ENCODE data around the gene ELOB.

Gene ELOB

GRCh38 chr16:2815299-2815771 is 38.3 kb upstream of the ELOB start:
- no peaks in the 10 kb centered on the region for H3K9me3 Mint-ChIP-seq

GRCh38 chr16:2814551-2815298 is 37.6 kb upstream of the ELOB start:
- ATAC-seq: no peak
- H3K36me3 Mint-ChIP-seq: no peaks in the 10 kb centered on the region
- H3K9me3 Mint-ChIP-seq: no peaks in the 10 kb centered on the region
- H3K4me3 Mint-ChIP-seq: no peak overlapping the region
- DNase-seq (ENCODE audit: low spot score in 2 of 2): no peak
- H3K4me1 Mint-ChIP-seq: no peaks in the 10 kb centered on the region
- no peak overlapping the region for H3K27ac Mint-ChIP-seq

More at GRCh38 chr16:2815299-2815771, 38.3 kb upstream of the ELOB start:
- Mint-ChIP-seq H3K4me3 (no peak overlapping the region), H3K27ac (no peak overlapping the region), H3K36me3 (no peaks in the 10 kb centered on the region), H3K4me1 (no peaks in the 10 kb centered on the region)
- ATAC-seq (no peak), DNase-seq (ENCODE audit: low spot score in 2 of 2) (no peak)

GRCh38 chr16:2813771-2814221 is 36.7 kb upstream of the ELOB start:
- H3K9me3 Mint-ChIP-seq: no peaks in the 10 kb centered on the region
- H3K27ac Mint-ChIP-seq: no peak overlapping the region
- DNase-seq (ENCODE audit: low spot score in 2 of 2): no peak
- no peaks in the 10 kb centered on the region for H3K36me3 Mint-ChIP-seq
- H3K4me1 Mint-ChIP-seq: no peaks in the 10 kb centered on the region
- H3K4me3 Mint-ChIP-seq: no peak overlapping the region
- no peak for ATAC-seq

- DNase-seq (ENCODE audit: low spot score in 2 of 2) (no peak), ATAC-seq (no peak)
- Mint-ChIP-seq H3K4me3 (no peak overlapping the region), H3K4me1 (no peaks in the 10 kb centered on the region), H3K36me3 (no peaks in the 10 kb centered on the region), H3K9me3 (no peaks in the 10 kb centered on the region), H3K27ac (no peak overlapping the region)
Observed at GRCh38 chr16:2811703-2812471, 34.8 kb upstream of the ELOB start.

- Mint-ChIP-seq H3K36me3 (no peaks in the 10 kb centered on the region), H3K9me3 (no peaks in the 10 kb centered on the region), H3K27ac (no peak overlapping the region), H3K4me1 (no peaks in the 10 kb centered on the region), H3K4me3 (no peak overlapping the region)
- DNase-seq (ENCODE audit: low spot score in 2 of 2) (no peak), ATAC-seq (no peak)
Observed at GRCh38 chr16:2810651-2811050, 33.6 kb upstream of the ELOB start.

GRCh38 chr16:2809149-2809760 is 32.2 kb upstream of the ELOB start:
- Mint-ChIP-seq H3K36me3 (no peaks in the 10 kb centered on the region), H3K9me3 (no peaks in the 10 kb centered on the region), H3K4me3 (no peak overlapping the region), H3K27ac (no peak overlapping the region), H3K4me1 (no peaks in the 10 kb centered on the region)
- DNase-seq (ENCODE audit: low spot score in 2 of 2) (no peak), ATAC-seq (no peak)

- Mint-ChIP-seq H3K27ac (no peak overlapping the region), H3K9me3 (peaks cover 3% of the 10 kb centered on the region), H3K36me3 (no peaks in the 10 kb centered on the region), H3K4me1 (no peaks in the 10 kb centered on the region), H3K4me3 (no peak overlapping the region)
- ATAC-seq (no peak), DNase-seq (ENCODE audit: low spot score in 2 of 2) (no peak)
Observed at GRCh38 chr16:2808181-2808580, 31.1 kb upstream of the ELOB start.

GRCh38 chr16:2806286-2806685 is 29.2 kb upstream of the ELOB start:
- Mint-ChIP-seq H3K4me1 (no peaks in the 10 kb centered on the region), H3K4me3 (no peak overlapping the region), H3K9me3 (peaks cover 3% of the 10 kb centered on the region), H3K27ac (no peak overlapping the region), H3K36me3 (no peaks in the 10 kb centered on the region)
- no peak for ATAC-seq
- no peak for DNase-seq (ENCODE audit: low spot score in 2 of 2)

GRCh38 chr16:2804728-2805127 is 27.6 kb upstream of the ELOB start:
- DNase-seq (ENCODE audit: low spot score in 2 of 2) (no peak), ATAC-seq (no peak)
- no peak overlapping the region for H3K27ac Mint-ChIP-seq
- H3K4me1 Mint-ChIP-seq: no peaks in the 10 kb centered on the region
- no peaks in the 10 kb centered on the region for H3K36me3 Mint-ChIP-seq
- H3K9me3 Mint-ChIP-seq: peaks cover 3% of the 10 kb centered on the region
- H3K4me3 Mint-ChIP-seq: no peak overlapping the region

- peaks cover 3% of the 10 kb centered on the region for H3K9me3 Mint-ChIP-seq
- H3K36me3 Mint-ChIP-seq: no peaks in the 10 kb centered on the region
- H3K4me3 Mint-ChIP-seq: no peak overlapping the region
- ATAC-seq (no peak), DNase-seq (ENCODE audit: low spot score in 2 of 2) (no peak)
- no peak overlapping the region for H3K27ac Mint-ChIP-seq
- no peaks in the 10 kb centered on the region for H3K4me1 Mint-ChIP-seq
Observed at GRCh38 chr16:2803545-2804195, 26.6 kb upstream of the ELOB start.

GRCh38 chr16:2799859-2800226 is 22.8 kb upstream of the ELOB start:
- H3K4me1 Mint-ChIP-seq: no peaks in the 10 kb centered on the region
- no peaks in the 10 kb centered on the region for H3K36me3 Mint-ChIP-seq
- DNase-seq (ENCODE audit: low spot score in 2 of 2): no peak
- ATAC-seq: no peak
- H3K9me3 Mint-ChIP-seq: peaks cover 3% of the 10 kb centered on the region
- no peak overlapping the region for H3K27ac Mint-ChIP-seq
- H3K4me3 Mint-ChIP-seq: no peak overlapping the region

- Mint-ChIP-seq H3K36me3 (no peaks in the 10 kb centered on the region), H3K27ac (no peak overlapping the region), H3K9me3 (peaks cover 3% of the 10 kb centered on the region)
Observed at GRCh38 chr16:2799205-2799858, 22.3 kb upstream of the ELOB start.

GRCh38 chr16:2798723-2799204 is 21.7 kb upstream of the ELOB start:
- no peak for DNase-seq (ENCODE audit: low spot score in 2 of 2)
- Mint-ChIP-seq H3K4me1 (no peaks in the 10 kb centered on the region), H3K4me3 (no peak overlapping the region), H3K9me3 (peaks cover 2% of the 10 kb centered on the region), H3K27ac (no peak overlapping the region), H3K36me3 (no peaks in the 10 kb centered on the region)
- ATAC-seq: no peak

More at GRCh38 chr16:2799205-2799858, 22.3 kb upstream of the ELOB start:
- ATAC-seq (no peak), DNase-seq (ENCODE audit: low spot score in 2 of 2) (no peak)
- no peak overlapping the region for H3K4me3 Mint-ChIP-seq
- no peaks in the 10 kb centered on the region for H3K4me1 Mint-ChIP-seq

- no peaks in the 10 kb centered on the region for H3K36me3 Mint-ChIP-seq
- H3K27ac Mint-ChIP-seq: no peak overlapping the region
- H3K4me1 Mint-ChIP-seq: no peaks in the 10 kb centered on the region
- no peak for ATAC-seq
- no peak for DNase-seq (ENCODE audit: low spot score in 2 of 2)
- no peaks in the 10 kb centered on the region for H3K9me3 Mint-ChIP-seq
- no peak overlapping the region for H3K4me3 Mint-ChIP-seq
Observed at GRCh38 chr16:2795395-2796143, 18.5 kb upstream of the ELOB start.
